Cardiac septum (tissue), 1 donor: Measurements from ENCODE around the gene ARID4A. TPM values are rescaled to one million over a fixed set of nuclear protein-coding genes. Genes with fewer than 3 reads are reported as not detected.
"Not testable (repeated sequence)": the region's sequence is repeated elsewhere in the genome, so short reads cannot be mapped to it uniquely, and the experiment has no call there.

Experiments
- DNase-seq: peaks from one replicate; pipeline ENCODE4 v3.0.0-alpha.2; 2020; ENCODE audit warnings: low spot score
- intact Hi-C: fragments of 100-400 bp; cut with DNase I; formaldehyde crosslinking; loops from one replicate; pipeline ENCODE4 v1.14.0; 2022
- total RNA-seq: library from RNA; stranded (reverse); fragmentation: NEBNext Ultra II Directional; extraction: Animal tissue kit (Norgen Biotek cat#: 25700); gene quantifications from one replicate; pipeline ENCODE4 v1.2.1, GENCODE V29; 2021
- donor health status: DM: no; HTN: no; CAD: no.

Gene ARID4A
- total RNA-seq, 1 donor from 2014 or later, result 22.2 TPM

GRCh38 chr14:58343535-58343934 lies 45.2 kb downstream of the ARID4A start:
- intact Hi-C loops, DNase-seq: not testable (repeated sequence)

- no peak for DNase-seq
- intact Hi-C loops, result no loop called here
These were observed 55.4 kb downstream of the ARID4A start for GRCh38 chr14:58353516-58354299.

GRCh38 chr14:58354808-58355207 lies 56.5 kb downstream of the ARID4A start:
- no peak for DNase-seq
- intact Hi-C loops, result no loop called here

- intact Hi-C loops, result no loop called here
- no peak for DNase-seq
These were observed 57.9 kb downstream of the ARID4A start for GRCh38 chr14:58356268-58356667.

- intact Hi-C loops, result not testable (repeated sequence)
These were observed 63.9 kb downstream of the ARID4A start for GRCh38 chr14:58362272-58362671.

GRCh38 chr14:58362798-58363412 lies 64.5 kb downstream of the ARID4A start:
- intact Hi-C loops, result no loop called here
- DNase-seq, result no peak

More at GRCh38 chr14:58362272-58362671, 63.9 kb downstream of the ARID4A start:
- not testable (repeated sequence) for DNase-seq

- intact Hi-C loops, result no loop called here
- DNase-seq, result no peak
These were observed 66.0 kb downstream of the ARID4A start for GRCh38 chr14:58364316-58364715.

- intact Hi-C loops, result no loop called here
- no peak for DNase-seq
These were observed 68.9 kb downstream of the ARID4A start for GRCh38 chr14:58367296-58367695.

GRCh38 chr14:58368956-58369355 lies 70.6 kb downstream of the ARID4A start:
- intact Hi-C loops, result no loop called here
- DNase-seq, result no peak

GRCh38 chr14:58376791-58377190 lies 78.4 kb downstream of the ARID4A start:
- intact Hi-C loops, result no loop called here

GRCh38 chr14:58390830-58391229 lies 92.5 kb downstream of the ARID4A start:
- intact Hi-C loops, result no loop called here
- DNase-seq, result no peak

More at GRCh38 chr14:58376791-58377190, 78.4 kb downstream of the ARID4A start:
- no peak for DNase-seq

GRCh38 chr14:58395562-58395811 lies 97.1 kb downstream of the ARID4A start:
- DNase-seq, result no peak
- intact Hi-C loops, result no loop called here

- peak; percentile 83 for DNase-seq
These were observed 97.7 kb downstream of the ARID4A start, which contains the start of gene TOMM20L for GRCh38 chr14:58395812-58396788. Gene TOMM20L, plus strand, starts transcription at chr14:58395930. Its CDS starts 28 bp downstream, at chr14:58395958.

GRCh38 chr14:58397156-58397555 lies 98.8 kb downstream of the ARID4A start:
- DNase-seq, result no peak
- intact Hi-C loops, result no loop called here

More at GRCh38 chr14:58395812-58396788, 97.7 kb downstream of the ARID4A start, which contains the start of gene TOMM20L:
- intact Hi-C loops, result no loop called here

- intact Hi-C loops, result no loop called here
- DNase-seq, result no peak
These were observed 100.1 kb downstream of the ARID4A start for GRCh38 chr14:58398495-58398894.

GRCh38 chr14:58398895-58399294 lies 100.5 kb downstream of the ARID4A start:
- intact Hi-C loops, result no loop called here
- no peak for DNase-seq

- no peak for DNase-seq
- intact Hi-C loops, result no loop called here
These were observed 103.2 kb downstream of the ARID4A start for GRCh38 chr14:58401587-58401986.

- no peak for DNase-seq
- intact Hi-C loops, result no loop called here
These were observed 110.4 kb downstream of the ARID4A start for GRCh38 chr14:58408681-58409215.

- intact Hi-C loops, result no loop called here
- no peak for DNase-seq
These were observed 116.5 kb downstream of the ARID4A start for GRCh38 chr14:58414845-58415244.
